Spleen (tissue), 7 donors: ENCODE measurements around the gene NRXN3.

Experiments
- CTCF ChIP-seq, 11 experiments: fragments of 200-600 bp in 7 of 11; fragments of 450-650 bp in 4 of 11; sonication (generic) in 4 of 11; IDR thresholded peaks in 8 of 11; conservative IDR thresholded peaks in 3 of 11; 1 replicate in 7 of 11; 2 replicates in 4 of 11; pipeline versions ENCODE4 v1.4.0 to v1.8.0; 2016 to 2021; ENCODE audit warnings: antibody characterized with exemption in 11 of 11, inconsistent platforms in 4 of 11, mild to moderate bottlenecking in 1 of 11
- POLR2A ChIP-seq, 3 donors: fragments of 450-650 bp; IDR thresholded peaks; one replicate each; pipeline ENCODE4 v1.5.1; 2017; ENCODE audit warnings: antibody characterized with exemption in 3 of 3, mild to moderate bottlenecking in 1 of 3
- POLR2AphosphoS5 ChIP-seq, 3 donors: sonication (generic); formaldehyde crosslinking; IDR thresholded peaks; one replicate each; pipeline ENCODE4 v1.5.1; 2017; ENCODE audit warnings: antibody characterized with exemption in 3 of 3
- donor health status: DM: no; HTN: no; CAD: no; lungs with moderate emphysema.
- donor health status: DM: no; HTN: no; CAD: no.
- donor health status: DM: no; HTN: no; CAD: no.

DNA sequence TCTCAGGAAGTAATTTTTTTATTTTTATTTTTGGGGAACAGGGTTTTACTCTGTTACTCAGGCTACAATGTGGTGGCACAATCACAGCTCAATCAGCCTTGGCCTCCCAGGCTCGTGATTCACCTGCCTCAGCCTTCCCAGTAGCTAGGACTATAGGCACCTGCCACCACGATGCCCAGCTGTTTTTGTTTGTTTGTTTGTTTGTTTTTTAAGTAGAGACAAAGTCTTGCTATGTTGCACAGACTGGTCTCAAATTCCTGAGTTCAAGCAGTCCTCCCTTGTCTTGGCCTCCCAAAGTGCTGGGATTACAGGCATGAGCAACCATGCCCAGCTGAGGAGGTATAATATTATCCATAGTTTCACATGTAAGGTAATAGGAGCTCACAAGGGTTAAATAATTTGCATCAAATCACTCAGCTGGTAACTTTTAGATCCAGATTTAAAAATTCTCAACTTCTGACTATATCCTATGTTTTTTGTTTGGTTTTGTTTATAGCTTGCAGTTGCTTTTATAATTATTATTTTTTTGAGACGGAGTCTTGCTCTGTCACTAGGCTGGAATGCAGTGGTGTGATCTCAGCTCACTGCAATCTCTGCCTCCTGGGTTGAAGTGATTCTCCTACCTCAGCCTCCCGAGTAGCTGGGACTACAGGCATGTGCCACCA is 1411.9 kb downstream of the NRXN3 start:
- TF ChIP-seq CTCF (IDR thresholded peaks at IDR 0.05 in 8 of 11, conservative IDR thresholded peaks at IDR 0.05 in 3 of 11) (no peak), POLR2A (IDR thresholded peaks at IDR 0.05) (no peak), POLR2AphosphoS5 (IDR thresholded peaks at IDR 0.05) (no peak)
